ENCODE measurements around the gene STARD3. TPM values are rescaled to one million over a fixed set of nuclear protein-coding genes. Genes with fewer than 3 reads are reported as not detected.

STARD3 gene
- total and polyA plus RNA-seq, 2 of the 13 experiments (the other 11 are each of a cell fraction or from before 2014, with no cell fraction given), result 34.6 to 100 TPM

DNA sequence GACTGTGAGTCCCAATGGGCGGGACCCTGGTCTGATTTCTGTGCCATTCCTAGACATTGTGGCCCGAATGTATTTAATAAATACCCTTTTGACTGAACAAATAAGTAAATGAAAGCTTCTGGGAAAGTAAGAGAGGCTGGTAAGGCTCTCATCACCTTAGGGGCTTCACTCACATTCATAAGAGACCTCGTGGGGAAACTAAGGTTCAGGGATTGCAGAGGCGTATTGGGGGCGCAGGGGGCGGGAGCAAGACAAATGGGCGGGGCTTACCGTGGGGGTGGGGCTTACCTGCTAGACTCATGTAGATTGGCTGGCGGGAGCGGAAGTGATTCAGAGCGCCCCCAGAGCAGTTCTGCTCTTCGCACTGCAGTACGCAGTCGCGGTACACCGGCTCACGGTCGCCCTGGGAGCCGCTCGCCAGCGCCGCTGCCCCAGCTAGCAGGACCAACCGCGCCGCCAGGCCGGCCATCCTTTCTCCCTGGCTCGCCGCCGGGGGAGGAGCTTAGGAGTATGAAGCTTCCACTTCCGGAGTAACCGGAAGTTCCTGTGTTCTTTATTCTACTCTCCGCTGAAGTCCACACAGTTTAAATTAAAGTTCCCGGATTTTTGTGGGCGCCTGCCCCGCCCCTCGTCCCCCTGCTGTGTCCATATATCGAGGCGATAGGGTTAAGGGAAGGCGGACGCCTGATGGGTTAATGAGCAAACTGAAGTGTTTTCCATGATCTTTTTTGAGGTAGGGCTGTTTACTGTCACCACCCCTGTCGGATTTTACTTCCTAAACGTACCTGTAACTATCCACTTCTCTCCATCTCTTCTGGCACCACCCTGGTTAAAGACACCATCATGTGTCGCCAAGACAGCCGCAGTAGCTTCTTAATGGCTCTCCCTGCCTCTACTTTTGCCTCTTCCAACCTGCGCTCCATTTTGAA, 50.9 kb downstream of the STARD3 start, which contains the start of gene PGAP3 (continued):
- TF ChIP-seq ZNF280D (CRISPR knock-in tag; IDR thresholded peaks at IDR 0.05), result peak; percentile 36; the same call in 1 of the 2 replicates
- TF ChIP-seq, protein P1, sequence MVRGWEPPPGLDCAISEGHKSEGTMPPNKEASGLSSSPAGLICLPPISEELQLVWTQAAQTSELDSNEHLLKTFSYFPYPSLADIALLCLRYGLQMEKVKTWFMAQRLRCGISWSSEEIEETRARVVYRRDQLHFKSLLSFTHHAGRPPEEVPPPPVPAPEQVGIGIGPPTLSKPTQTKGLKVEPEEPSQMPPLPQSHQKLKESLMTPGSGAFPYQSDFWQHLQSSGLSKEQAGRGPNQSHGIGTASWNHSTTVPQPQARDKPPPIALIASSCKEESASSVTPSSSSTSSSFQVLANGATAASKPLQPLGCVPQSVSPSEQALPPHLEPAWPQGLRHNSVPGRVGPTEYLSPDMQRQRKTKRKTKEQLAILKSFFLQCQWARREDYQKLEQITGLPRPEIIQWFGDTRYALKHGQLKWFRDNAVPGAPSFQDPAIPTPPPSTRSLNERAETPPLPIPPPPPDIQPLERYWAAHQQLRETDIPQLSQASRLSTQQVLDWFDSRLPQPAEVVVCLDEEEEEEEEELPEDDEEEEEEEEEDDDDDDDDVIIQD (CRISPR knock-in tag; IDR thresholded peaks at IDR 0.05; ENCODE audit: low read depth), result no peak
- peak; percentile 40; the same call in 1 of the 2 replicates for TF ChIP-seq ZNF121 (CRISPR knock-in tag; IDR thresholded peaks at IDR 0.05)
- no peak for TF ChIP-seq CCDC6 (CRISPR knock-in tag; IDR thresholded peaks at IDR 0.05)
- peak; percentile 49; the same call in 1 of the 2 replicates for TF ChIP-seq ZKSCAN8 (CRISPR knock-in tag; IDR thresholded peaks at IDR 0.05; ENCODE audit: borderline replicate concordance)
- TF ChIP-seq STAT6 (CRISPR knock-in tag; IDR thresholded peaks at IDR 0.05; ENCODE audit: borderline replicate concordance), result peak; percentile 24; the same call in 1 of the 2 replicates
- no peak; the same call in 1 of the 2 replicates for TF ChIP-seq BCL6 (CRISPR knock-in tag; IDR thresholded peaks at IDR 0.05)
- TF ChIP-seq KLF16 (CRISPR knock-in tag; IDR thresholded peaks at IDR 0.05), result peak in 1 of 2 experiments; percentile 81; a peak in 2 of 4 replicates
- TF ChIP-seq SALL2 (CRISPR knock-in tag; IDR thresholded peaks at IDR 0.05), result no peak
- no peak for TF ChIP-seq ZBTB1 (CRISPR knock-in tag; IDR thresholded peaks at IDR 0.05; ENCODE audit: borderline replicate concordance)
- TF ChIP-seq ATF7-NPFF (CRISPR knock-in tag; IDR thresholded peaks at IDR 0.05; ENCODE audit: low read depth), result no peak
- TF ChIP-seq, protein P2, sequence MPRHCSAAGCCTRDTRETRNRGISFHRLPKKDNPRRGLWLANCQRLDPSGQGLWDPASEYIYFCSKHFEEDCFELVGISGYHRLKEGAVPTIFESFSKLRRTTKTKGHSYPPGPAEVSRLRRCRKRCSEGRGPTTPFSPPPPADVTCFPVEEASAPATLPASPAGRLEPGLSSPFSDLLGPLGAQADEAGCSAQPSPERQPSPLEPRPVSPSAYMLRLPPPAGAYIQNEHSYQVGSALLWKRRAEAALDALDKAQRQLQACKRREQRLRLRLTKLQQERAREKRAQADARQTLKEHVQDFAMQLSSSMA (CRISPR knock-in tag; IDR thresholded peaks at IDR 0.05), result no peak
- TF ChIP-seq ZFP82 (CRISPR knock-in tag; IDR thresholded peaks at IDR 0.05; ENCODE audit: borderline replicate concordance), result no peak
- no peak for TF ChIP-seq ZNF225 (CRISPR knock-in tag; IDR thresholded peaks at IDR 0.05)
- TF ChIP-seq POGZ (CRISPR knock-in tag; IDR thresholded peaks at IDR 0.05), result no peak
- no peak; the same call in 1 of the 2 replicates for TF ChIP-seq ZNF615 (CRISPR knock-in tag; IDR thresholded peaks at IDR 0.05; ENCODE audit: borderline replicate concordance)
- TF ChIP-seq MEIS1 (CRISPR knock-in tag; IDR thresholded peaks at IDR 0.05; ENCODE audit: borderline replicate concordance), result 0 out of 2 replicates have a peak, but pooled peaks have one; percentile 14
- TF ChIP-seq PAF1 (CRISPR knock-in tag; IDR thresholded peaks at IDR 0.05), result no peak
- TF ChIP-seq DBP (CRISPR knock-in tag; IDR thresholded peaks at IDR 0.05; ENCODE audit: not compliant biosample characterization), result no peak

All from HepG2 (cell line).